Lower leg skin (tissue), 4 donors: Measurements from ENCODE around the gene TMEM164. TPM values are rescaled to one million over a fixed set of nuclear protein-coding genes. Genes with fewer than 3 reads are reported as not detected.

Experiments used
- DNase-seq, 2 donors: peaks; one replicate each; pipeline ENCODE4 v3.0.0-alpha.2; 2019; ENCODE audit warnings: low spot score in 2 of 2
- H3K4me3 ChIP-seq: fragments of 200-600 bp; sonication (generic); 2 replicates; pipeline ENCODE4 v1.5.1; 2017; ENCODE audit warnings: mild to moderate bottlenecking, low read depth; ENCODE audit not compliant: poor library complexity, severe bottlenecking
- POLR2A ChIP-seq, 2 donors: fragments of 450-650 bp; IDR thresholded peaks; one replicate each; pipeline ENCODE4 v1.6.1; 2016 to 2017; ENCODE audit warnings: antibody characterized with exemption in 2 of 2, mild to moderate bottlenecking in 1 of 2, moderate library complexity in 1 of 2
- WGBS, 2 donors: methylation state at CpG; one replicate each; pipeline ENCODE4 v1.1.5; 2018; 5-methylcytosine and 5-hydroxymethylcytosine counted together
- intact Hi-C: fragments of 100-400 bp; cut with DNase I; formaldehyde crosslinking; loops from one replicate; pipeline ENCODE4 v1.15.0; 2023; ENCODE audit warnings: low total_unique reads
- total RNA-seq, 4 donors: library from RNA; depleted of rRNA; stranded (reverse); fragments of >200 nt; gene quantifications; one replicate each; pipeline ENCODE4 v1.1.0, GENCODE V29; 2016
- TF ChIP-seq, protein P1 (sequence below), 3 donors: fragments of 450-650 bp; IDR thresholded peaks; one replicate each; pipeline ENCODE4 v1.5.1; 2016; ENCODE audit warnings: antibody characterized with exemption in 3 of 3, mild to moderate bottlenecking in 3 of 3, moderate library complexity in 2 of 3

Gene TMEM164
- total RNA-seq, 4 donors from 2014 or later: 39.4 to 73.2 (median 60.8) TPM

DNA sequence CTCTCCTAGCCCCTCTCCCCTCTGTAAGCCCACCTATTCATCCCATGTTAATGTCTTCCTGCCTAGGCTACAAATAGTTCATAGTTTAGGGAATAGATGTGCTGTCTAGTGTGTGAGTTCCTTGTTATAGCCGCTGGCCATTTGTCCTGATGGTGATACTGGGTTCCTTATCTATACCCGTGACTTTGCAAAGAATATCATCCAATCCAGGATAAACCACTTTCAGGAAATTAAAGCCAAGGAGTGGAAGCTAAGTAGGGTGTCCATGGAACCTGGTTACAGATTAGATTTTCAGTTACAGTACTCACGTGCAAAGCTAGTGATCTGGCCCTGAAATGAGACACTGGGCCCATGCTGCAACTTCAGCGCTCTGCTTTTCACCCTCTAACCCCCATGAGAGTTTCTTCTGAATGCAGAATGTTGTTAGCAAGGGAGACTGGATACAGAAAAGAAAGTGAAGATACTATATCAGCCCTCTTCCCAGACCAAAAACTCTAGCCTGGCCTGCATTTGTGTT lies 111.4 kb downstream of the TMEM164 start:
- intact Hi-C loops: no loop called here
- 75 to 98% methylated on average over 4 of the region's 4 CpGs for WGBS, 2 donors
- DNase-seq: no peak
- TF ChIP-seq, protein P1, sequence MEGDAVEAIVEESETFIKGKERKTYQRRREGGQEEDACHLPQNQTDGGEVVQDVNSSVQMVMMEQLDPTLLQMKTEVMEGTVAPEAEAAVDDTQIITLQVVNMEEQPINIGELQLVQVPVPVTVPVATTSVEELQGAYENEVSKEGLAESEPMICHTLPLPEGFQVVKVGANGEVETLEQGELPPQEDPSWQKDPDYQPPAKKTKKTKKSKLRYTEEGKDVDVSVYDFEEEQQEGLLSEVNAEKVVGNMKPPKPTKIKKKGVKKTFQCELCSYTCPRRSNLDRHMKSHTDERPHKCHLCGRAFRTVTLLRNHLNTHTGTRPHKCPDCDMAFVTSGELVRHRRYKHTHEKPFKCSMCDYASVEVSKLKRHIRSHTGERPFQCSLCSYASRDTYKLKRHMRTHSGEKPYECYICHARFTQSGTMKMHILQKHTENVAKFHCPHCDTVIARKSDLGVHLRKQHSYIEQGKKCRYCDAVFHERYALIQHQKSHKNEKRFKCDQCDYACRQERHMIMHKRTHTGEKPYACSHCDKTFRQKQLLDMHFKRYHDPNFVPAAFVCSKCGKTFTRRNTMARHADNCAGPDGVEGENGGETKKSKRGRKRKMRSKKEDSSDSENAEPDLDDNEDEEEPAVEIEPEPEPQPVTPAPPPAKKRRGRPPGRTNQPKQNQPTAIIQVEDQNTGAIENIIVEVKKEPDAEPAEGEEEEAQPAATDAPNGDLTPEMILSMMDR (IDR thresholded peaks at IDR 0.05): no peak
- no peak for TF ChIP-seq POLR2A (IDR thresholded peaks at IDR 0.05)
- H3K4me3 ChIP-seq: no peak overlapping the region

DNA sequence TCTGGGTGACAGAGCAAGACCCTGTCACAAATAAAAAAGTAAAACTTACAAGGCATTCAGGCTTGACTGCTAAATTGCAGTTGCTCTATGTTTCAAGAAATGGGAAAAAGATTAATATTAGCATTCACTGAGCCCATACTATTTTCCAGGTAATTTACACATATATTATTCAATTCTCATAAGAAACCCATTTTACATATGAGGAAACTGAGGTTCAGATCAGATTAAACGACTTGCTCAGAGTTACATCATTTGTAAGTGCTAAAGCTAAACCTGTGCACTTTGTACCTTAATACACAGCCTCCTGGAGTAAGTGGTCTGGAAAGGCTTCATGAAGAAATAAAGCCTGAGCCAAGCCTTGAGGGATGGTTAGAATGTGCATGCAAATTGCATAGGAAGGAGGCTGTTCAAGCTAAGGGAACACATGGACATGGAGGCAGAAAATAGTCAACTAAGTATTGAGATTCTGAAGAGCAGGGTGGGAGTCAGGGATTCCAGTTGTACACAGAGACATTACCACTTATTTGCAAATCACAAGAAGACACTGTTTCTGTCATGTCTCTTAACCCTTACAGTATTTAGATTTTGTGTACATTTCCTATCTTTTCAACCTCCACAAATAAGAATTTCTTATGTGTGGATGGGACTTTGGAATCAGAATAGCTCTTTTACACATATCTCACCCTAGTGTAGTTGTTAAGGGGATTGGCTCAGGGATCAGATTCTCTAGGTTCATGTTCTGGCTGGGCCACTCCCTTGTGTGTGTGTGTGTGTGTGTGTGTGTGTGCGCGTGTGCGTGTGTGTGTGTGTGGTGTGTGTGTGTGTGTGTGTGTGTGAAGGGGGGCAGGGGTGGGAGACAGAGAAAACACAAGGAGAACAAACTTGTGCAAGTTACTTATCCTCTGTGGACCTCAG lies 113.4 kb downstream of the TMEM164 start:
- no peak for TF ChIP-seq POLR2A (IDR thresholded peaks at IDR 0.05)
- TF ChIP-seq, protein P1 (IDR thresholded peaks at IDR 0.05): no peak
- H3K4me3 ChIP-seq: no peak overlapping the region
- WGBS, 2 donors: 80 to 93% methylated on average over 4 of the region's 4 CpGs

DNA sequence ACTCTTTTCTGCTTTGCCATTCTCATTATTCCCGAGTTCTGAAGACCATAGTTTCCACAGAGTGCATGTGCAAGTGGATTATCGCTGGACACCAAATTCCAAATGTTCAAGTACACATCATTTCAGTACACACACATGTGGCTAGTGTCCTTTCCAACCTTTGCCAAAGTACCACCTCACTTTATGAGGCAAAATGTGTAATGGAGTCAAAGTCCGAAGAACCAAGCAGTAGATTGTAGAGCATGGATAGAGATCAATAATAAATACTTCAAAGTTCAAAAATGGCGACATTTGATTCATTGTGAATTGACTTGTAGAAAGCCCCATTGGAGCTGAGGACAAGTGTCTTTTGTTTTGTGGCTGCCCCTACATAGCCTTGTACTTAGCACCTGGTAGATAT lies 115.6 kb downstream of the TMEM164 start:
- intact Hi-C loops: no loop called here
- TF ChIP-seq, protein P1 (IDR thresholded peaks at IDR 0.05): no peak
- no peak for TF ChIP-seq POLR2A (IDR thresholded peaks at IDR 0.05)
- DNase-seq: no peak
- H3K4me3 ChIP-seq: no peak overlapping the region
- WGBS, 2 donors: 91 to 100% methylated on average over 4 of the region's 4 CpGs

More for the DNA sequence above, 113.4 kb downstream of the TMEM164 start:
- DNase-seq: no peak
- intact Hi-C loops: no loop called here

DNA sequence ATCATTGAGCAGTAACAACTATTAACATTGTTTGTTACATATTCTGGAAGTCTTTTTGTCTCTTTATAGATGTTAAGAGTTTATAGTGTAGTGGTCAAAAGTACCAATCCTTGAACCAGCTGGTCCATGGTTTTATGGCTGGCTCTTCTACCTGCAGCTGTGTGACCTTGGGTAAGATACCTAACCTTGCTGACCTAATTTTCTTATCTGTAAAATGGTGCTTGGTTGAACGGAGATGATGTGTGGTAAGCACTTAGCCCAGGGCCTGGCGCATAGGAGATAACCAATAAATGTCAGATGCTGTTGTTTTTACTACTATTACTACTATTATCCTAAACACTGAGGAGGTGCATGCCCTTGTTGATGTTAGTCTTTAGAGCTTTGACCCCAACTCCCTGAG lies 116.6 kb downstream of the TMEM164 start:
- no peak for DNase-seq
- 69 to 77% methylated on average over 2 of the region's 2 CpGs for WGBS, 2 donors
- H3K4me3 ChIP-seq: no peak overlapping the region
- intact Hi-C loops: no loop called here
- TF ChIP-seq, protein P1 (IDR thresholded peaks at IDR 0.05): no peak
- TF ChIP-seq POLR2A (IDR thresholded peaks at IDR 0.05): no peak

DNA sequence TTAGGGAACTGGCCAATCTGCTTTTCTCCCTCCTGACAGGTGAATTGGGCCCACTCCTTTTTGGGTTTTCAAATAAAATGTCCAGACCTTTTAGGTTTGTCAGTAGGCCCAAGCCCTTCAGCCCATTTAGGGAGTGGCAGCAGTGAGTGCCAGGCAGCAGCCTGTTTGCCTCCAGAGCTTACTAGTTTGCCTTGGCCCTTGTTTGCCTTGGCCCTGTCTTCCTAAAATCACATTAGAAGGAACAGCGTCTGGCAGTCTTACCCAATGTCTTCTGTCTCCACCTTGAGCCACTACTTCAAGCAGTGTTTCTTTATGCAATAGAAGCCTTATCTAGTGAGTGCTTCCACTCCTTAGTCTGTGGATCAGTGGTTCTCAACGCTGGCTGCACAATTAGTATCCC lies 117.1 kb downstream of the TMEM164 start:
- WGBS, 2 donors: 31 to 37% methylated on average over 2 of the region's 2 CpGs
- DNase-seq: no peak
- intact Hi-C loops: no loop called here
- no peak for TF ChIP-seq POLR2A (IDR thresholded peaks at IDR 0.05)
- TF ChIP-seq, protein P1 (IDR thresholded peaks at IDR 0.05): no peak
- H3K4me3 ChIP-seq: no peak overlapping the region
